ENCODE data around the gene ANKRD13B.

Gene ANKRD13B

DNA sequence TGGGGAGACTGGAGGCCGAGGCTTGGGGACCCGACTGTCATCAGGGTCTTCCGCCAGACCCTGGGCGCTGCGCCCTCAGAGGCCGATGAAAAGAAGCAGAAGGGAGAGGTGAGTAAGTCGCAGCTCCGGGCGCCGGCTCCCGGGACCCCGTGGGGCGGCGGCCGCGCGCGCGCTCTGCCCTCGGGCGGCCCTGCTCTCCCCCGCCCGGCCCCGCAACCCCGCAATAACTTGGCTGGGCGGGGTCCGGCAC, 25.7 kb upstream of the ANKRD13B start:
- Histone ChIP-seq H3K36me3 (peaks cover 11% of the 10 kb centered on the region), H3K4me3 (ENCODE audit: low read depth, low read length) (peak overlapping the region; percentile 56), H3K9me3 (ENCODE audit: severe bottlenecking) (no peaks in the 10 kb centered on the region), H3K27me3 (ENCODE audit: insufficient read depth, low read depth, severe bottlenecking) (no peaks in the 10 kb centered on the region), H3K27ac (peak overlapping the region; percentile 72)
- TF ChIP-seq, protein P1, sequence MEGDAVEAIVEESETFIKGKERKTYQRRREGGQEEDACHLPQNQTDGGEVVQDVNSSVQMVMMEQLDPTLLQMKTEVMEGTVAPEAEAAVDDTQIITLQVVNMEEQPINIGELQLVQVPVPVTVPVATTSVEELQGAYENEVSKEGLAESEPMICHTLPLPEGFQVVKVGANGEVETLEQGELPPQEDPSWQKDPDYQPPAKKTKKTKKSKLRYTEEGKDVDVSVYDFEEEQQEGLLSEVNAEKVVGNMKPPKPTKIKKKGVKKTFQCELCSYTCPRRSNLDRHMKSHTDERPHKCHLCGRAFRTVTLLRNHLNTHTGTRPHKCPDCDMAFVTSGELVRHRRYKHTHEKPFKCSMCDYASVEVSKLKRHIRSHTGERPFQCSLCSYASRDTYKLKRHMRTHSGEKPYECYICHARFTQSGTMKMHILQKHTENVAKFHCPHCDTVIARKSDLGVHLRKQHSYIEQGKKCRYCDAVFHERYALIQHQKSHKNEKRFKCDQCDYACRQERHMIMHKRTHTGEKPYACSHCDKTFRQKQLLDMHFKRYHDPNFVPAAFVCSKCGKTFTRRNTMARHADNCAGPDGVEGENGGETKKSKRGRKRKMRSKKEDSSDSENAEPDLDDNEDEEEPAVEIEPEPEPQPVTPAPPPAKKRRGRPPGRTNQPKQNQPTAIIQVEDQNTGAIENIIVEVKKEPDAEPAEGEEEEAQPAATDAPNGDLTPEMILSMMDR (IDR thresholded peaks at IDR 0.05; ENCODE audit: low read depth, low read length) = no peak
- DNase-seq = no peak

- H3K36me3 ChIP-seq = peaks cover 10% of the 10 kb centered on the region
- H3K27me3 ChIP-seq (ENCODE audit: insufficient read depth, low read depth, severe bottlenecking) = no peaks in the 10 kb centered on the region
- peak overlapping the region; percentile 56 for H3K4me3 ChIP-seq (ENCODE audit: low read depth, low read length)
- peak; percentile 82 for DNase-seq
- no peaks in the 10 kb centered on the region for H3K9me3 ChIP-seq (ENCODE audit: severe bottlenecking)
- peak overlapping the region; percentile 72 for H3K27ac ChIP-seq
- TF ChIP-seq, protein P1 (IDR thresholded peaks at IDR 0.05; ENCODE audit: low read depth, low read length) = peak; percentile 44
Measured at GRCh38 chr17:29567554-29568330, 25.2 kb upstream of the ANKRD13B start.

GRCh38 chr17:29568331-29569244, 24.3 kb upstream of the ANKRD13B start, which contains the start of gene TP53I13:
TSS of gene TP53I13 (plus strand) at chr17:29568701. CDS start at chr17:29568759, 58 bp downstream.
- DNase-seq = peak; percentile 94
- peak within 1 kb of the TSS; percentile 93 for H3K27ac ChIP-seq
- H3K4me3 ChIP-seq (ENCODE audit: low read depth, low read length) = peak within 1 kb of the TSS; percentile 90
- peaks cover 16% of the 10 kb centered on the region for H3K36me3 ChIP-seq
- TF ChIP-seq, protein P1 (IDR thresholded peaks at IDR 0.05; ENCODE audit: low read depth, low read length) = no peak
- H3K9me3 ChIP-seq (ENCODE audit: severe bottlenecking) = no peaks in the 10 kb centered on the region
- no peaks in the 10 kb centered on the region for H3K27me3 ChIP-seq (ENCODE audit: insufficient read depth, low read depth, severe bottlenecking)

DNA sequence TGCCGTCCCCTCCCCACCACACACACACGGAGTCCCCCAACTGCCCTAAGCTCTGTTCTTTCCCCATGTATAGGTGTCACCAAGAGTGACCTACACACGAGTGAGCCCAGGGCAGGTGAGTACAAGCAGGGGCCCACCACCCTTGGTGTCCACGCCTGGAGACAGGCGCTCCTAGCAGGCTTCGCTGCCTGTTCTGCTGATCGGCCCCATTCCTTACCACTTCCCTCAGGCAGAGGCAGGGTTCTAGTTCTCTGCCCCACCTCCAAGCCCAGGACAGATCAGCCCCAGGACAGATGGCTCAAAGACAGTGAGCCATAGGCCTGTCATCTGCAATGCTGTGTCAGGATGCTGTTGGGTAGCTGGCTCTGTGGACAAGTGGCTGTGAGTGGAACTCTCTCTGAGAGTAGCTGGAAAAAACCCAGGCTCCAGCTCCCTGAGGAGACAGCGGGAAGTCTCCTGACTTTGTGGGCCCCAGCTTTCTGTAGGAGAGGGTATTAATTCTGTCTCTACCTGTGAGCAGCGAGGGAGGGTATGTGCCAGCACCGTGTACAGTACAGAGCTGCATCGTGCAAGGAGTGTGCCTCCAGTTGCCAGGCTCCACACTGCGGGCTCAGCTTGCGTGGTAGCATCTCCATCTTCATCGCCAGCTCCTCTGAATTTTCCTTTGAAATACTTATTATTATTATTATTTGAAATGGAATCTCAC, 23.5 kb upstream of the ANKRD13B start:
- Histone ChIP-seq H3K4me3 (ENCODE audit: low read depth, low read length) (peak overlapping the region; percentile 90), H3K36me3 (peaks cover 23% of the 10 kb centered on the region), H3K9me3 (ENCODE audit: severe bottlenecking) (no peaks in the 10 kb centered on the region), H3K27ac (peak overlapping the region; percentile 93), H3K27me3 (ENCODE audit: insufficient read depth, low read depth, severe bottlenecking) (no peaks in the 10 kb centered on the region)
- TF ChIP-seq, protein P1 (IDR thresholded peaks at IDR 0.05; ENCODE audit: low read depth, low read length) = no peak
- peak; percentile 74 for DNase-seq

DNA sequence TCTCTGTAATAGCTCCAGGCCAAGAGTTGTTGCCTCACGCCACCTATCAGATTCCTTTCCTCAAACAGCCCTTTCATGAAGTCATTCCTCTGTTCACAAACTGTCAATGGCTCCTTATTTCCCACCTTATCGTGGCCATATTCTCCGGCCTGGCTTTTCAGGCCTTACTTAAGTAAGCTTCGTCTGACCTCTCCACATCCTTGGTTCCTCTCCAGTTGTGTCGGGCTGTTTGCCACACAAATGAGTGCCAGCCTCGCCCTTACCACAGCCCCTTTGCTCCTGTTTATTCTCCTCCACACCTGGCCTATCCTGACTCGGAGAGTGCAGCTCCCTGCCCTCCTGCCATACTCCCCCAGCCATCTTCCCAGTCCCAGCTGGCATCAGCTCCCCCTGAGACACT, 22.4 kb upstream of the ANKRD13B start:
- Histone ChIP-seq H3K36me3 (peaks cover 34% of the 10 kb centered on the region), H3K4me3 (ENCODE audit: low read depth, low read length) (no peak overlapping the region), H3K27ac (no peak overlapping the region), H3K27me3 (ENCODE audit: insufficient read depth, low read depth, severe bottlenecking) (no peaks in the 10 kb centered on the region), H3K9me3 (ENCODE audit: severe bottlenecking) (no peaks in the 10 kb centered on the region)
- TF ChIP-seq, protein P1 (IDR thresholded peaks at IDR 0.05; ENCODE audit: low read depth, low read length) = no peak
- DNase-seq = no peak
